Ishikawa (cell line): ENCODE data around the gene ROCK1.

Experiments
- CEBPB ChIP-seq: IDR thresholded peaks from 2 replicates; pipeline ENCODE4 v1.6.1; 2012
- CREB1 ChIP-seq: IDR thresholded peaks from 2 replicates; pipeline ENCODE4 v1.6.1; 2012; ENCODE audit warnings: low read depth
- EGR1 ChIP-seq: IDR thresholded peaks from 2 replicates; pipeline ENCODE4 v1.6.1; 2012
- EP300 ChIP-seq: IDR thresholded peaks from 2 replicates; pipeline ENCODE4 v1.6.1; 2012; ENCODE audit warnings: borderline replicate concordance
- FOXM1 ChIP-seq: IDR thresholded peaks from 2 replicates; pipeline ENCODE4 v1.6.1; 2012; ENCODE audit warnings: low read depth, borderline replicate concordance
- NFIC ChIP-seq: IDR thresholded peaks from 2 replicates; pipeline ENCODE4 v1.6.1; 2012
- RAD21 ChIP-seq: IDR thresholded peaks from 2 replicates; pipeline ENCODE4 v1.6.1; 2012; ENCODE audit warnings: low read depth
- TAF1 ChIP-seq: IDR thresholded peaks from 2 replicates; pipeline ENCODE4 v1.6.1; 2012; ENCODE audit warnings: low read depth, mild to moderate bottlenecking
- TEAD4 ChIP-seq: IDR thresholded peaks from 2 replicates; pipeline ENCODE4 v1.6.1; 2012
- ZBTB7A ChIP-seq: IDR thresholded peaks from 2 replicates; pipeline ENCODE4 v1.6.1; 2012; ENCODE audit warnings: low read depth
- TF ChIP-seq, protein P1 (sequence below): IDR thresholded peaks from 2 replicates; pipeline ENCODE4 v1.6.1; 2012; ENCODE audit warnings: low read depth, mild to moderate bottlenecking
- TF ChIP-seq, protein P2 (sequence below): IDR thresholded peaks from 2 replicates; pipeline ENCODE4 v1.6.1; 2012
- TF ChIP-seq, protein P3 (sequence below): IDR thresholded peaks from 2 replicates; pipeline ENCODE4 v1.6.1; 2012

DNA sequence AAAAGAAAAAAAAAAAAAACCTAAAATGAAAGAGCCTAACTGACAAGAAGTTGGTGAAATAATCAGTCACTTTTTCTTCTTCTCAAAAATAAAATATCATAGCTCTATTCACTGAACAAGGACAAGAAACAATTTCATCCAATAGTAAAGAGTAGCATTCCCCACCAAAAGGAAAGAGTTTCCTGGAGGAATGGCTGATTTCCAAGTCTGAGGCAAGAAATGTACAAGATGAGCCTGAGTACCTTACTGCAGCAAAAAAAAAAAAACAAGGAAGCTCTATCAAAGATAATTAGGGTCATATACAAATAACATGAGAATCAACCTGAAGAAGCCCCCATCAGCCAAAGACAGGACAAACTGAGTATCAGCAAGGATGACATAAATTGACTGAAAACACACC, 11.5 kb downstream of the ROCK1 start:
- TF ChIP-seq EP300 = no peak
- no peak for TF ChIP-seq NFIC
- no peak for TF ChIP-seq EGR1
- no peak for TF ChIP-seq TEAD4
- no peak for TF ChIP-seq TAF1
- no peak for TF ChIP-seq CREB1
- TF ChIP-seq RAD21 = no peak
- TF ChIP-seq CEBPB = no peak
- no peak for TF ChIP-seq ZBTB7A
- no peak for TF ChIP-seq FOXM1
- TF ChIP-seq, protein P1, sequence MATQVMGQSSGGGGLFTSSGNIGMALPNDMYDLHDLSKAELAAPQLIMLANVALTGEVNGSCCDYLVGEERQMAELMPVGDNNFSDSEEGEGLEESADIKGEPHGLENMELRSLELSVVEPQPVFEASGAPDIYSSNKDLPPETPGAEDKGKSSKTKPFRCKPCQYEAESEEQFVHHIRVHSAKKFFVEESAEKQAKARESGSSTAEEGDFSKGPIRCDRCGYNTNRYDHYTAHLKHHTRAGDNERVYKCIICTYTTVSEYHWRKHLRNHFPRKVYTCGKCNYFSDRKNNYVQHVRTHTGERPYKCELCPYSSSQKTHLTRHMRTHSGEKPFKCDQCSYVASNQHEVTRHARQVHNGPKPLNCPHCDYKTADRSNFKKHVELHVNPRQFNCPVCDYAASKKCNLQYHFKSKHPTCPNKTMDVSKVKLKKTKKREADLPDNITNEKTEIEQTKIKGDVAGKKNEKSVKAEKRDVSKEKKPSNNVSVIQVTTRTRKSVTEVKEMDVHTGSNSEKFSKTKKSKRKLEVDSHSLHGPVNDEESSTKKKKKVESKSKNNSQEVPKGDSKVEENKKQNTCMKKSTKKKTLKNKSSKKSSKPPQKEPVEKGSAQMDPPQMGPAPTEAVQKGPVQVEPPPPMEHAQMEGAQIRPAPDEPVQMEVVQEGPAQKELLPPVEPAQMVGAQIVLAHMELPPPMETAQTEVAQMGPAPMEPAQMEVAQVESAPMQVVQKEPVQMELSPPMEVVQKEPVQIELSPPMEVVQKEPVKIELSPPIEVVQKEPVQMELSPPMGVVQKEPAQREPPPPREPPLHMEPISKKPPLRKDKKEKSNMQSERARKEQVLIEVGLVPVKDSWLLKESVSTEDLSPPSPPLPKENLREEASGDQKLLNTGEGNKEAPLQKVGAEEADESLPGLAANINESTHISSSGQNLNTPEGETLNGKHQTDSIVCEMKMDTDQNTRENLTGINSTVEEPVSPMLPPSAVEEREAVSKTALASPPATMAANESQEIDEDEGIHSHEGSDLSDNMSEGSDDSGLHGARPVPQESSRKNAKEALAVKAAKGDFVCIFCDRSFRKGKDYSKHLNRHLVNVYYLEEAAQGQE = no peak
- TF ChIP-seq, protein P2, sequence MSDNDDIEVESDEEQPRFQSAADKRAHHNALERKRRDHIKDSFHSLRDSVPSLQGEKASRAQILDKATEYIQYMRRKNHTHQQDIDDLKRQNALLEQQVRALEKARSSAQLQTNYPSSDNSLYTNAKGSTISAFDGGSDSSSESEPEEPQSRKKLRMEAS = no peak
- TF ChIP-seq, protein P3, sequence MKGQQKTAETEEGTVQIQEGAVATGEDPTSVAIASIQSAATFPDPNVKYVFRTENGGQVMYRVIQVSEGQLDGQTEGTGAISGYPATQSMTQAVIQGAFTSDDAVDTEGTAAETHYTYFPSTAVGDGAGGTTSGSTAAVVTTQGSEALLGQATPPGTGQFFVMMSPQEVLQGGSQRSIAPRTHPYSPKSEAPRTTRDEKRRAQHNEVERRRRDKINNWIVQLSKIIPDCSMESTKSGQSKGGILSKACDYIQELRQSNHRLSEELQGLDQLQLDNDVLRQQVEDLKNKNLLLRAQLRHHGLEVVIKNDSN = no peak
